Mucosa of rectum (tissue), 2 donors: ENCODE results near the gene TYMP.

Experiments
- H3K27ac ChIP-seq, 2 donors: one replicate each; pipeline ENCODE4 v1.7.0; 2013; ENCODE audit warnings: inconsistent platforms in 2 of 2, low read depth in 2 of 2, low read length in 2 of 2
- H3K27me3 ChIP-seq, 2 donors: one replicate each; pipeline ENCODE4 v1.7.0; 2013; ENCODE audit warnings: low read length in 2 of 2; ENCODE audit not compliant: control insufficient read depth in 2 of 2, insufficient read depth in 2 of 2
- H3K36me3 ChIP-seq, 2 donors: one replicate each; pipeline ENCODE4 v1.7.0; 2013; ENCODE audit warnings: low read length in 2 of 2; ENCODE audit not compliant: control insufficient read depth in 2 of 2, insufficient read depth in 2 of 2
- H3K4me1 ChIP-seq, 2 donors: one replicate each; pipeline ENCODE4 v1.7.0; 2013; ENCODE audit warnings: low read length in 2 of 2, mild to moderate bottlenecking in 1 of 2; ENCODE audit not compliant: control insufficient read depth in 2 of 2, insufficient read depth in 2 of 2
- H3K4me3 ChIP-seq, 2 donors: one replicate each; pipeline ENCODE4 v1.7.0; 2013; ENCODE audit warnings: low read length in 2 of 2
- H3K9ac ChIP-seq, 2 donors: one replicate each; pipeline ENCODE4 v1.7.0; 2013; ENCODE audit warnings: low read length in 2 of 2, low read depth in 1 of 2, mild to moderate bottlenecking in 1 of 2
- H3K9me3 ChIP-seq, 2 donors: one replicate each; pipeline ENCODE4 v1.7.0; 2013; ENCODE audit warnings: low read length in 2 of 2; ENCODE audit not compliant: control insufficient read depth in 2 of 2
- donor health status: healthy.
- donor health status: Normal muscosa, but diverticular disease.

Gene TYMP

DNA sequence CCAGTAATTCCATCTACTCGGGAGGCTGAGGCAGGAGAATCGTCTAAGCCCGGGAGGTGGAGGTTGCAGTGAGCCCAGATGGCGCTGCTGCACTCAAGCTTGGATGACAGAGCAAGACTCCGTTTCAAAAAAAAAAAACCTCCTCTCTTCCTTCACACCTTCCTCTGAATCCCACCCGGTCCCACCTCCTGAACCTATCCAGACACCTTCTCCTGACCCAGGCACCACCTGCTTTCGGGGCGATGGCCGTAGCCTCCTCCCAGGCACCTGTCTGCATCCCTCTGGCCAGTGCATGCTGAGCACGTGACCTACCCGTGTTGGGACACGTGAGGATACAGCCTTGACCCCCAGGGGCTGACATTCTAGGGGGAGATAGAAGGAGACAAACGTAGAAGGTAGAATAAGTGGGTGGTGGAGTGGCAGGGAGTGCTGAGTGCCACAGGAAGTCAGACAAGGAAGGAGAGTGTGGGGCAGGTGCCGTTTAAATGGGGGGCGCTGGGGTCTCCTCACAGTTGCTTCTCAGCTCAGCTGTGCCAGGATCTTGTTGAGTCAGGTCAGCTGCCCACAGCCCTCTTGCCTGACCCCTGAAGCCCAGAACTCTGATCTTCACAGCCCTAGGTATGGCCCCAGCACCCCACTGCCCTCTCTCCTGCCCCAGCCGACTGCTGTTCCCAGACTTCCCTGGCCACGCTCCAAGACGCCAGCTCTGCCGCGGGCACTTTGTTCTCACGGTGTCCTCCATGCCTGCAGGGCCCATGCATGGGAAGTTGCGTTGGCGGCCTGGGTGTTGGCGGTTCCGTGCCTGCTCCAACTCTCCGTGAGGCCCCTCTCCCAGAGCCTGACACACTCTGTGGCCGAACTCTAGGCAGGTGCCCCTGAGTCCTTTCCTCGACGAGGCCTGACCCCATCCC lies 44.3 kb downstream of the TYMP start:
- peaks cover 13 to 21% of the 10 kb centered on the region in 2 donors for H3K4me1 ChIP-seq
- H3K4me3 ChIP-seq, result no peak overlapping the region
- peaks cover 1 to 2% of the 10 kb centered on the region in 2 donors for H3K27me3 ChIP-seq
- no peak overlapping the region for H3K27ac ChIP-seq
- H3K9ac ChIP-seq, result no peak overlapping the region
- H3K9me3 ChIP-seq, result no peaks in the 10 kb centered on the region
- no peaks in the 10 kb centered on the region for H3K36me3 ChIP-seq

DNA sequence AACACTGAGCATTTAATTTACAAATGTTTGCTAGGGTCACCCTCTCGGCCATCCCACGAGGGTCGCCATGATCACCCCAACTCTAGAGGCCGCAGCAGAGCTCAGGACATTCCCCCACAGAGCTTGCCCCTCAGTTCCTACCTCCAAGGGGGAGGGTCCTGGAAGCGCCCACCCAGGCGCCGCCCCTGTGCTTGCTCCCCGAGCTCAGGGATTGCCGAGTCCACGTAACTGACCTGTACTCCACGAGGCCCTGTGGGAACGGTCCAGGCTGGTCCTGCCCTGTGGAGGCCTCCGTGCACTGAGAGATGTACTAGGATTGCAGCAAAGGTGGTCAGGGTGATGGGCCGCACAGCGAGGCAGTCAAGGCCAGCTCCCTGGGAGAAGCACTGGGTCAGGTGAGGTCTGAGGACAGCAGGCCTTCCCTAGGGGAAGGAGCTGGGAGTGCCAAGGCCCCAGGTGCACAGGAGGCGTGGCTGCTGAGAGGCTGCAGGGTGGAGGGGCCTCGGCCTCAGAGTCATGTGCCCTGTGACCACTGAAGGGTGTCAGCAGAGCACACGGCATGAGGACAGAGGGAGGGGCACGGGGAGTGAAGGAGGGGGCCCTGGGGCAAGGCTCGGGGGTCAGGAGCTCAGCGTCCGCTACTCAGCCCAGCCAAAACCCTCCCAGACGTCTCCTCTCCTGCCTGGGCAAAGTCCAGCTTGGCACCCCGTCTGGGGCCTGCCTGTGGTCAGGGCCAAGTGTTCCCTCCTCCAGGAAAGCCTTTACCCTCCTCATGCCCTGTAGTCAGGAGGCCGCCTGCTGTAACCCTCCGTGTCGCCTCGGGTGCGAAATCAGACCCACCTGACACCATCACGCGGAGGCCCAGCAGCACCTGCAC lies 45.6 kb downstream of the TYMP start:
- peaks cover 6 to 8% of the 10 kb centered on the region in 2 donors for H3K27me3 ChIP-seq
- no peaks in the 10 kb centered on the region for H3K9me3 ChIP-seq
- H3K4me3 ChIP-seq, result no peak overlapping the region
- peak overlapping the region in 1 of 2 donors; percentile 10 for H3K9ac ChIP-seq
- H3K4me1 ChIP-seq, result peaks cover 13 to 21% of the 10 kb centered on the region in 2 donors
- no peaks in the 10 kb centered on the region for H3K36me3 ChIP-seq
- peak overlapping the region in 1 of 2 donors; percentile 37 for H3K27ac ChIP-seq

DNA sequence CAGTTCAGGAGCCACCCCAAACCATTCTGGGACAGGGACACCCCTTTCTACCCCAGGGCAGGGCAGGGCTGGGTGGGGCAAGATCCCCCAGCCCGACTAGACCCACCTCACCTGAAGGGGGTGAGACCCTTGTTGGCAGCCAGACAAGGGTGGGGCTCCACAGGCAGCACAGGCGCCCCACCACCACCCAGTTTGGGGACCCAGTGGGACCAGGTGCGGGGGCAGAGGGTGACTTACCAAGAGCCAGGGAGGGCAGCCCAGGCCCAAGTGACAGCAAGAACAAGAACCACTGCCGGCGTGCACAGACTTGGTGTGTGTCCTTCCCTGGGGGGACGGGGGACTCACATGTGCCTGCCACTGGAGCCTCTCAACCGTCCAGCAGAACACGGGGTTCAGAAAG lies 46.3 kb downstream of the TYMP start:
- Histone ChIP-seq H3K4me3 (no peak overlapping the region), H3K9me3 (no peaks in the 10 kb centered on the region), H3K27ac (no peak overlapping the region), H3K36me3 (no peaks in the 10 kb centered on the region), H3K4me1 (peaks cover 13 to 21% of the 10 kb centered on the region in 2 donors), H3K27me3 (peaks cover 6 to 8% of the 10 kb centered on the region in 2 donors), H3K9ac (no peak overlapping the region)

DNA sequence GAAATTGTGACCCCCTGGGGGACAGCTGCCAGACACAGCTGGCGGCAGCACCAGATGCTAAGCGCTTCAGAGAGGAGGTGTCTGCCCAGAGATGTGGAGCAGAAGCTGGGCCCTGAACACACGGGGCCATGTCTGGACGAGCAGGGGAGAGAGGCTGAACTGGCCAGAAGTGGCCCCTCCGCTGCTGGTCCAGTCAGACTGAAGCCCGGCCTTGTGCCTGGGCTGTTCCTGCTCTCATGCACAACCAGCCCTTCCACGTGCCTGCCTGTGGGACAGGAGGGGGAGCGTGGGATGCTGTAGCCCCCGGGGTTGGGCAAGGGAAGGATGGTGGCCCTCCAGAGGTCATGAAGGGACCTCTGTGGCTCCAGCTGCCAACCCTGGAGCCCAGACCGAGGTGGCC lies 46.7 kb downstream of the TYMP start:
- Histone ChIP-seq H3K27me3 (peaks cover 6 to 8% of the 10 kb centered on the region in 2 donors), H3K4me3 (no peak overlapping the region), H3K27ac (no peak overlapping the region), H3K9ac (no peak overlapping the region), H3K9me3 (no peaks in the 10 kb centered on the region), H3K4me1 (peaks cover 13 to 21% of the 10 kb centered on the region in 2 donors), H3K36me3 (no peaks in the 10 kb centered on the region)

DNA sequence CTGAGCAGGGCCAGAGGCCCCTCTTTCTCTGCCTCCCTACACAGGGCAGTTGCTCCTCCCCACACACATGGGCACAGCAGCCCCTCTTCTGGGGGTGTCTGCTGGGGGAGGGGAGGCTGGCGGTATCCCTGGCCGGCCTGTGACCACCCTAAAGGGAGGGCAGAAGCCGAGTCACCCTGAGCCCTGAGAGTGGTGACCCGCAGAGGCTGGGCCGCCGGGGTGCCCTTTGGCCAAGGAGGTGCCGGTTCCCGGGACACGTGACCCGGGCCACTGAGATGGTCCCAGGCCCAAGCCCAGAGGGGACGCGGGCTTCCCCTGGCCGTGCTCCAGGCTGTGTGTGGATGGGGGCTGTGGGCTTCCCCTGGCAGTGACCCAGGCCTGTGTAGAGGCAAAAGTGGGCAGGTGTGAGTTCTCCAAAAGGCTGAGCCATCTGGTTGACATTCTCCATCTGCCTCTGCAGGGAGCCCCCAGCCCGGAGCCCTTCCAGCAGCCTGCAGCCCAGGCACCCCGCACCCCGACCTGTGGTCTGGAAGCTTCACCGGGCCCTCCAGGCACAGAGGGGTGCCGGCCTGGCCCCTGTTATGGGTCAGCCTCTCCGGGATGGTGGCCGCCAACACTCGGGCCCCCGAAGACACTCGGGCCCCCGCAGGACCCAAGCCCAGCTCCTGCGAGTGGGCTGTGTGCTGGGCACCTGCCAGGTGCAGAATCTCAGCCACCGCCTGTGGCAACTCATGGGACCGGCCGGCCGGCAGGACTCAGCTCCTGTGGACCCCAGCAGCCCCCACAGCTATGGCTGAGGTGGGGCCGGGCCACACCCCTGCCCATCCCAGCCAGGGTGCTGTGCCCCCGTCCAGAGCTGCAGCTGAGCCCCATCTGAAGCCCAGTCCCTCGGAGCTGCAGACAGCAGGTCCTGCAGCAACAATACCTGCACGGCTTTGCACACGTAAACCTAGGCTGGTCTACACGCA lies 47.4 kb downstream of the TYMP start:
- Histone ChIP-seq H3K9me3 (no peaks in the 10 kb centered on the region), H3K27me3 (peaks cover 6 to 8% of the 10 kb centered on the region in 2 donors), H3K9ac (peak overlapping the region in 1 of 2 donors; percentile 57), H3K27ac (no peak overlapping the region), H3K4me3 (peak overlapping the region; percentile 52 to 54), H3K36me3 (no peaks in the 10 kb centered on the region), H3K4me1 (peaks cover 13 to 21% of the 10 kb centered on the region in 2 donors)

DNA sequence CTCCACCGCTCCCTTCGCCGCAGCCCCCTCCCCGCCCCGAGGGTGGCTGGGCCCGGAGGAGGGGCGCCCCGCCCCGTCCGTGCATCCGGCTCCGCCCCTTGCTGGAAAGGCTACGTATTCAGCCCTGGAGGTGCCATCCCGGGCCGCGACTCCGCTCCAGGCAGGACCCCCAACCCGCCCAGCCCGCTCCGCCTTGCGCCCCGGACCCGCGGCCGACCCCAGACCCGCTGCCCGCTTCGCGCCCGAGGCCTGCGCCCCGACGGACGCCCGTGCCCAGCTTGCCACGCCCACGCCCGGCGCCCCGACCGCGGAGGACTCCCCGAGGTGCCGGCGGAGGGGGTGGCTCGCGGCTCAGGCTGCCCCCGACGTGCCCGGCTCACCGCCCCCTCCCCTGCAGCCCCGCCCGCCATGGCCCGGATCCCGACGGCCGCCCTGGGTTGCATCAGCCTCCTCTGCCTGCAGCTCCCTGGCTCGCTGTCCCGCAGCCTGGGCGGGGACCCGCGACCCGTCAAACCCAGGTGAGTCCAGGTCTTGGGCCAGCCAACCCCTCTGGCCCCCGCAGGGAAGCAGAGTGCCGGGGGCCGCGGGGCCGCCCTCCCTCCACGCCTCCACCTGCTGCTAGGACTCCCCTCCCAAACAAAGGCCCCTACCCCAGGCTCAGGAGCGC lies 48.2 kb downstream of the TYMP start, which contains the start of gene ADM2:
ADM2 (plus strand) TSS at position 104 of the 667 bp plus-strand sequence; CDS start at position 409, 305 bp downstream.
- Histone ChIP-seq H3K4me3 (peak within 1 kb of the TSS; percentile 52 to 54), H3K27me3 (peaks cover 6 to 8% of the 10 kb centered on the region in 2 donors), H3K4me1 (peaks cover 13 to 21% of the 10 kb centered on the region in 2 donors)

DNA sequence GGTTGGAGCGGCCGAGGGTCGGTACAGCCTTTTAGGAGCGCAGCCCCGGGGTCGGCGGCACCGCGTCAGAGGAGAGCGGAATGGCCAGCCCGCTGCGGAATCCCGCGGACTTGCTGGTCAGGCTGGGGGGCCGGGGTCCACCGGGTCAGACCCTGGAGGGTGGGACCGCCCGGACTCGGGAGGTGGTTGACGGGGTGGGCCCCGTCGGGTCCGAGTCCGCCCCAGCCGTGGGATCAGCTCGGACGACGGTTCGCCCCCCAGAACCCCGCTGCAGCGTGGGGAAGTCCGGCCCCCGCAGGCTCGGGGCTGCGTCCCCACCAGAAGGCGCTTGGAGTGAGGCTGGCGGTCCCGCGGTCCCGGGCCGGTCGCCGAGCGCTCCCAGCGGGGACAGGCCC lies 48.8 kb downstream of the TYMP start:
- H3K9me3 ChIP-seq, result no peaks in the 10 kb centered on the region
- no peak overlapping the region for H3K27ac ChIP-seq
- H3K36me3 ChIP-seq, result no peaks in the 10 kb centered on the region
- H3K27me3 ChIP-seq, result peaks cover 6 to 8% of the 10 kb centered on the region in 2 donors
- H3K9ac ChIP-seq, result peak overlapping the region in 1 of 2 donors; percentile 57
- peak overlapping the region; percentile 20 to 54 for H3K4me3 ChIP-seq
- H3K4me1 ChIP-seq, result peaks cover 13 to 21% of the 10 kb centered on the region in 2 donors

More for the DNA sequence above, 48.2 kb downstream of the TYMP start, which contains the start of gene ADM2:
- H3K9me3 ChIP-seq, result no peaks in the 10 kb centered on the region
- no peak within 1 kb of the TSS for H3K27ac ChIP-seq
- peak within 1 kb of the TSS in 1 of 2 donors; percentile 57 for H3K9ac ChIP-seq
- H3K36me3 ChIP-seq, result no peaks in the 10 kb centered on the region

DNA sequence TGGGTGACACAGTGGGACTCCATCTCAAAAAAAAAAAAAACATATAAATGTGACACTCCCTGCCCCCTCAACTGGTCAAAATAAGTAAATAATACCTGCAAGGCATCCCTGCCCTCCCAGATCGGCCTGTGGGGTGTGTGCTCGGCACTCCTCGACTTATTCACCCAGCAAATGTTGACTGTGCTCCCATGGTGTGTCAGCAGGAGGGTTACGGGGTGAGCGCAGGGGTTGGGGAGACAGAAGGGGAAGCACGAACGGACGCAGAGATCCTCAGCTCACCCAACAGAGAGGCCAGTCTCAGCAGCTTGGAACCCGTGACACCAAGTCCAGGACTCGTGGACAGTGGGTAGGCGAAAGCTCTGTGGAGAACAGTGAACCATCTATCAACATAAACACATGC lies 50.1 kb downstream of the TYMP start:
- no peaks in the 10 kb centered on the region for H3K9me3 ChIP-seq
- no peak overlapping the region for H3K27ac ChIP-seq
- H3K27me3 ChIP-seq, result peaks cover 6 to 8% of the 10 kb centered on the region in 2 donors
- H3K9ac ChIP-seq, result no peak overlapping the region
- H3K4me3 ChIP-seq, result no peak overlapping the region
- H3K36me3 ChIP-seq, result no peaks in the 10 kb centered on the region
- H3K4me1 ChIP-seq, result peaks cover 17 to 26% of the 10 kb centered on the region in 2 donors

DNA sequence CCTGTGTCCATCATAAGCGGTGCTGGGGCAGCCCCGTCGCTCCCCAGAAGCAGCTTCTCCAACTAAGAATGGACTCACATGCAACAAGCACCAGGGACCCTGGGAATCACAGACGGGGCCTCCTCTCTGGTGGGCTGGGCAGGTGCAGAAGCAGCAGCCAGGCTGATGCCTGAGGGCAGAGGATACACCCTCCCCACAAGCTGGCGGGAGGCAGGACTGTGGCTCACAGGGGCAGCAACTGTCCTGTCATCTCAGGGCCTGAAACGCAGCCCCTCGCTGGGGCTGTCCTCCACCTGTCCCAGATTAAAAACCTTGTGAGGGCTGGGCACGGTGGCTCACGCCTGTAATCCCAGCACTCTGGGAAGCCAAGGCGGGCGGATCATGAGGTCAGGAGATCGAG lies 51.9 kb downstream of the TYMP start:
- H3K27ac ChIP-seq, result no peak overlapping the region
- no peaks in the 10 kb centered on the region for H3K9me3 ChIP-seq
- H3K36me3 ChIP-seq, result no peaks in the 10 kb centered on the region
- H3K9ac ChIP-seq, result no peak overlapping the region
- no peak overlapping the region for H3K4me3 ChIP-seq
- H3K4me1 ChIP-seq, result peaks cover 24 to 25% of the 10 kb centered on the region in 2 donors
- H3K27me3 ChIP-seq, result peaks cover 6 to 8% of the 10 kb centered on the region in 2 donors
